ENCODE measurements around the gene DAP. TPM values are rescaled to one million over a fixed set of nuclear protein-coding genes. Genes with fewer than 3 reads are reported as not detected.
"Not testable (repeated sequence)": the region's sequence is repeated elsewhere in the genome, so short reads cannot be mapped to it uniquely, and the experiment has no call there.

Gene DAP
- total and polyA plus RNA-seq, 10 of the 15 experiments (the other 5 are each of a cell fraction or from before 2014, with no cell fraction given) = 12.9 to 130 (median 49.9) TPM

- H3K4me2 ChIP-seq (ENCODE audit: control insufficient read depth, insufficient read depth) = no peak overlapping the region
- DNase-seq (ENCODE audit: low read depth, low spot score) (no peak), ATAC-seq (no peak), FAIRE-seq (no peak)
- no peak overlapping the region for H3K4me3 ChIP-seq
- H3K79me2 ChIP-seq (ENCODE audit: control insufficient read depth, insufficient read depth, low read length) = no peaks in the 10 kb centered on the region
- no peak overlapping the region for H3K27ac ChIP-seq (ENCODE audit: control insufficient read depth, insufficient read depth)
- no TSS peak for BruUV-seq (replicated peaks)
- CTCF ChIA-PET = no interaction called here
- POLR2A ChIA-PET = no interaction called here
- RAD21 ChIA-PET (ENCODE audit: unreplicated experiment) = no interaction called here
- no peaks in the 10 kb centered on the region for H3K27me3 ChIP-seq (replicated peaks in 1 of 2; ENCODE audit: control insufficient read depth in 2 of 2, insufficient read depth in 2 of 2, low read length in 1 of 2)
- H3K9ac ChIP-seq (ENCODE audit: control insufficient read depth, insufficient read depth, low read length) = no peak overlapping the region
- intact Hi-C loops (cut with micrococcal nuclease; ENCODE audit: unreplicated experiment) = no loop called here
- H2AFZ ChIP-seq (ENCODE audit: control insufficient read depth, low read depth, low read length) = no peak overlapping the region
- in situ Hi-C loops (cut with MboI) = no loop called here
- 94% methylated on average over 2 of the region's 2 CpGs for WGBS (ENCODE audit: insufficient coverage, insufficient replicate concordance, low lambda C conversion rate, missing lambda C conversion rate)
- TF ChIP-seq CREM (IDR thresholded peaks at IDR 0.05; ENCODE audit: low read depth) (no peak), TBL1XR1 (IDR thresholded peaks at IDR 0.05; ENCODE audit: low read depth, low read length) (no peak), ETV6 (conservative IDR thresholded peaks at IDR 0.05 in 1 of 2, IDR thresholded peaks at IDR 0.05 in 1 of 2; ENCODE audit: borderline replicate concordance in 1 of 2, low read depth in 1 of 2) (no peak), RAD51 (IDR thresholded peaks at IDR 0.05) (no peak), CHD2 (IDR thresholded peaks at IDR 0.05; ENCODE audit: borderline replicate concordance, low read depth, low read length) (no peak), TCF7 (IDR thresholded peaks at IDR 0.05; ENCODE audit: borderline replicate concordance) (no peak), WRNIP1 (IDR thresholded peaks at IDR 0.05; ENCODE audit: borderline replicate concordance, low read depth, low read length) (no peak), PML (IDR thresholded peaks at IDR 0.05; ENCODE audit: low read length) (no peak)
- TF ChIP-seq, protein P1, sequence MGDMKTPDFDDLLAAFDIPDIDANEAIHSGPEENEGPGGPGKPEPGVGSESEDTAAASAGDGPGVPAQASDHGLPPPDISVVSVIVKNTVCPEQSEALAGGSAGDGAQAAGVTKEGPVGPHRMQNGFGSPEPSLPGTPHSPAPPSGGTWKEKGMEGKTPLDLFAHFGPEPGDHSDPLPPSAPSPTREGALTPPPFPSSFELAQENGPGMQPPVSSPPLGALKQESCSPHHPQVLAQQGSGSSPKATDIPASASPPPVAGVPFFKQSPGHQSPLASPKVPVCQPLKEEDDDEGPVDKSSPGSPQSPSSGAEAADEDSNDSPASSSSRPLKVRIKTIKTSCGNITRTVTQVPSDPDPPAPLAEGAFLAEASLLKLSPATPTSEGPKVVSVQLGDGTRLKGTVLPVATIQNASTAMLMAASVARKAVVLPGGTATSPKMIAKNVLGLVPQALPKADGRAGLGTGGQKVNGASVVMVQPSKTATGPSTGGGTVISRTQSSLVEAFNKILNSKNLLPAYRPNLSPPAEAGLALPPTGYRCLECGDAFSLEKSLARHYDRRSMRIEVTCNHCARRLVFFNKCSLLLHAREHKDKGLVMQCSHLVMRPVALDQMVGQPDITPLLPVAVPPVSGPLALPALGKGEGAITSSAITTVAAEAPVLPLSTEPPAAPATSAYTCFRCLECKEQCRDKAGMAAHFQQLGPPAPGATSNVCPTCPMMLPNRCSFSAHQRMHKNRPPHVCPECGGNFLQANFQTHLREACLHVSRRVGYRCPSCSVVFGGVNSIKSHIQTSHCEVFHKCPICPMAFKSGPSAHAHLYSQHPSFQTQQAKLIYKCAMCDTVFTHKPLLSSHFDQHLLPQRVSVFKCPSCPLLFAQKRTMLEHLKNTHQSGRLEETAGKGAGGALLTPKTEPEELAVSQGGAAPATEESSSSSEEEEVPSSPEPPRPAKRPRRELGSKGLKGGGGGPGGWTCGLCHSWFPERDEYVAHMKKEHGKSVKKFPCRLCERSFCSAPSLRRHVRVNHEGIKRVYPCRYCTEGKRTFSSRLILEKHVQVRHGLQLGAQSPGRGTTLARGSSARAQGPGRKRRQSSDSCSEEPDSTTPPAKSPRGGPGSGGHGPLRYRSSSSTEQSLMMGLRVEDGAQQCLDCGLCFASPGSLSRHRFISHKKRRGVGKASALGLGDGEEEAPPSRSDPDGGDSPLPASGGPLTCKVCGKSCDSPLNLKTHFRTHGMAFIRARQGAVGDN (IDR thresholded peaks at IDR 0.05) = no peak
- H3K9me3 ChIP-seq (replicated peaks; ENCODE audit: control insufficient read depth, insufficient read depth, low read length) = no peaks in the 10 kb centered on the region
- H4K20me1 ChIP-seq (ENCODE audit: control insufficient read depth, insufficient read depth) = no peaks in the 10 kb centered on the region
- SMC1A ChIA-PET (ENCODE audit: uncharacterized antibody, unreplicated experiment) = no interaction called here
- peaks cover 0 to 12% of the 10 kb centered on the region in 2 experiments; a peak in 3 of 4 replicates for H3K36me3 ChIP-seq (ENCODE audit: control insufficient read depth in 2 of 2, insufficient read depth in 2 of 2, low read length in 1 of 2)
- H3K4me1 ChIP-seq (ENCODE audit: control insufficient read depth, insufficient read depth, low read length) = no peaks in the 10 kb centered on the region
These were observed 41.1 kb downstream of the DAP start for GRCh38 chr5:10719965-10720364.

GRCh38 chr5:10718617-10719016 lies 42.4 kb downstream of the DAP start:
- H3K27ac ChIP-seq (ENCODE audit: control insufficient read depth, insufficient read depth); H3K4me1 ChIP-seq (ENCODE audit: control insufficient read depth, insufficient read depth, low read length); intact Hi-C loops (cut with micrococcal nuclease; ENCODE audit: unreplicated experiment); SMC1A ChIA-PET (ENCODE audit: uncharacterized antibody, unreplicated experiment); H3K4me2 ChIP-seq (ENCODE audit: control insufficient read depth, insufficient read depth); H3K4me3 ChIP-seq; ATAC-seq; FAIRE-seq; CTCF ChIA-PET; H3K27me3 ChIP-seq (replicated peaks in 1 of 2; ENCODE audit: control insufficient read depth in 2 of 2, insufficient read depth in 2 of 2, low read length in 1 of 2); H2AFZ ChIP-seq (ENCODE audit: control insufficient read depth, low read depth, low read length); H3K9me3 ChIP-seq (replicated peaks; ENCODE audit: control insufficient read depth, insufficient read depth, low read length); RAD21 ChIA-PET (ENCODE audit: unreplicated experiment); in situ Hi-C loops (cut with MboI); H3K9ac ChIP-seq (ENCODE audit: control insufficient read depth, insufficient read depth, low read length); POLR2A ChIA-PET; H3K79me2 ChIP-seq (ENCODE audit: control insufficient read depth, insufficient read depth, low read length); BruUV-seq (replicated peaks); DNase-seq (ENCODE audit: low read depth, low spot score); H4K20me1 ChIP-seq (ENCODE audit: control insufficient read depth, insufficient read depth): not testable (repeated sequence)
- H3K36me3 ChIP-seq (ENCODE audit: control insufficient read depth in 2 of 2, insufficient read depth in 2 of 2, low read length in 1 of 2) = peaks cover 1 to 18% of the 10 kb centered on the region in 2 experiments
- 100% methylated on average over 1 of the region's 1 CpG for WGBS (ENCODE audit: insufficient coverage, insufficient replicate concordance, low lambda C conversion rate, missing lambda C conversion rate)

Data from GM12878 (cell line).